A549 (cell line): ENCODE measurements around the gene PEX5.

Experiments used
- CEBPB ChIP-seq, 2 experiments: fragments of >200 bp in 1 of 2; sonication (Bioruptor Twin) in 1 of 2; formaldehyde crosslinking in 1 of 2; IDR thresholded peaks; 2 replicates each; pipeline ENCODE4 v1.6.1; 2012 to 2016
- EP300 ChIP-seq, 2 experiments: fragments of >200 bp; sonication (Bioruptor Twin); formaldehyde crosslinking; IDR thresholded peaks; 2 replicates in 1 of 2; 3 replicates in 1 of 2; pipeline ENCODE4 v1.6.1; 2016 to 2017
- GATA3 ChIP-seq: IDR thresholded peaks from 2 replicates; pipeline ENCODE4 v1.6.1; 2012; ENCODE audit warnings: borderline replicate concordance
- KDM5A ChIP-seq: fragments of 200-600 bp; sonication (generic); IDR thresholded peaks from 2 replicates; pipeline ENCODE4 v1.6.1; 2016; ENCODE audit warnings: antibody characterized with exemption, mild to moderate bottlenecking
- RAD21 ChIP-seq, 2 experiments: fragments of >200 bp in 1 of 2; sonication (Bioruptor Twin) in 1 of 2; formaldehyde crosslinking in 1 of 2; IDR thresholded peaks in 1 of 2; conservative IDR thresholded peaks in 1 of 2; 2 replicates in 1 of 2; 3 replicates in 1 of 2; pipeline ENCODE4 v1.6.1; 2012 to 2018; ENCODE audit warnings: inconsistent platforms in 1 of 2
- RFX5 ChIP-seq: fragments of 450-650 bp; IDR thresholded peaks from 2 replicates; pipeline ENCODE4 v1.7.1; 2014; ENCODE audit warnings: antibody characterized with exemption, mild to moderate bottlenecking, moderate library complexity

DNA sequence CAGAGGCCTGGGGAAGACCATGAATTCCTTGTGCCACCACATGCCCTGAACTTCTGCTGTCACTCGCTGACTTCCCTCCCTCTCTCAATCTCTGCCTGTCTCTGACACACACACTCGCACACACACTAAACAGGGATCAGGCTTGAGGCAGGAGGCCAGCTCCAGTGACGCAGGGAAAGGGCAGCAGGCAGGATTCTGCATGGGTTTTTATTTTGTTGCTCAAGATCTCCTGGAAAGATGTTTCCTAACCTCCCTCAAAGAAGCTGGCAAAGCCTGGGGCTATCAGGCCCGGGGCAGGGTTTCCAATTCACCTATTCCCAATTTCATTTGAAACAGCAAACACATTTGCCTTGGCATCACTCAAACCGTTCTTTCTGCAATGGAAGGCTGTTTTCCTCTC is 27.7 kb upstream of the PEX5 start:
- TF ChIP-seq GATA3 (no peak), RFX5 (no peak), CEBPB (IDR thresholded peaks at IDR 0.05) (no peak), KDM5A (no peak), EP300 (IDR thresholded peaks at IDR 0.05) (no peak), RAD21 (conservative IDR thresholded peaks at IDR 0.05 in 1 of 2, IDR thresholded peaks at IDR 0.05 in 1 of 2) (no peak)
